HepG2 (cell line): Measurements from ENCODE around the gene CDC14B. TPM values are rescaled to one million over a fixed set of nuclear protein-coding genes. Genes with fewer than 3 reads are reported as not detected.
A peak's percentile ranks its signal among the peaks of the same experiment; 100 is the strongest.

Source experiments
- ATF1 ChIP-seq: IDR thresholded peaks from 2 replicates; pipeline ENCODE4 v1.6.1; 2016; ENCODE audit warnings: mild to moderate bottlenecking, control low read depth
- CEBPB ChIP-seq: IDR thresholded peaks from 2 replicates; pipeline ENCODE4 v1.6.1; 2011; ENCODE audit warnings: low read depth, low read length, improper control_type of control experiment, borderline replicate concordance
- EEA1 ChIP-seq: sonication (generic); formaldehyde crosslinking; IDR thresholded peaks from 2 replicates; pipeline ENCODE4 v1.5.1; 2020; ENCODE audit warnings: mild to moderate bottlenecking, missing genetic modification reagents, borderline replicate concordance
- HHEX ChIP-seq: IDR thresholded peaks from 2 replicates; pipeline ENCODE4 v1.6.1; 2016; ENCODE audit warnings: control low read depth
- HNF4A ChIP-seq: sonication (generic); formaldehyde crosslinking; IDR thresholded peaks from 2 replicates; pipeline ENCODE4 v1.4.0; 2020; ENCODE audit warnings: missing genetic modification reagents
- JUN ChIP-seq: sonication (generic); formaldehyde crosslinking; IDR thresholded peaks from 2 replicates; pipeline ENCODE4 v1.4.0; 2020; ENCODE audit warnings: mild to moderate bottlenecking, missing genetic modification reagents
- KAT7 ChIP-seq: IDR thresholded peaks from 2 replicates; pipeline ENCODE4 v1.6.1; 2018; ENCODE audit warnings: borderline replicate concordance, missing compliant biosample characterization
- MEF2D ChIP-seq: sonication (generic); formaldehyde crosslinking; IDR thresholded peaks from 2 replicates; pipeline ENCODE4 v1.5.1; 2020; ENCODE audit warnings: mild to moderate bottlenecking, missing genetic modification reagents
- MXD3 ChIP-seq: IDR thresholded peaks from 2 replicates; pipeline ENCODE4 v1.6.1; 2016; ENCODE audit warnings: mild to moderate bottlenecking, missing biosample characterization, missing genetic modification reagents
- NONO ChIP-seq, 2 experiments: fragments of 450-650 bp in 1 of 2; sonication (generic) in 1 of 2; formaldehyde crosslinking in 1 of 2; IDR thresholded peaks in 1 of 2; conservative IDR thresholded peaks in 1 of 2; 2 replicates each; pipeline versions ENCODE4 v1.6.1 to v1.8.0; 2017 to 2022; ENCODE audit warnings: mild to moderate bottlenecking in 1 of 2, missing genetic modification reagents in 1 of 2, moderate library complexity in 1 of 2
- NPAS2 ChIP-seq: sonication (generic); formaldehyde crosslinking; IDR thresholded peaks from 2 replicates; pipeline ENCODE4 v1.8.0; 2022; ENCODE audit warnings: mild to moderate bottlenecking, missing genetic modification reagents, borderline replicate concordance
- PITX1 ChIP-seq: sonication (generic); formaldehyde crosslinking; IDR thresholded peaks from 2 replicates; pipeline ENCODE4 v1.5.1; 2020; ENCODE audit warnings: mild to moderate bottlenecking, missing genetic modification reagents
- RBM39 ChIP-seq: fragments of 200-400 bp; formaldehyde crosslinking; IDR thresholded peaks from one replicate; pipeline ENCODE4 v1.6.1; 2018; ENCODE audit warnings: antibody characterized with exemption, mild to moderate bottlenecking, low read depth, low read length; ENCODE audit not compliant: poor library complexity, severe bottlenecking
- SUZ12 ChIP-seq: fragments of 150-350 bp; IDR thresholded peaks from 2 replicates; pipeline ENCODE4 v1.6.1; 2014; ENCODE audit warnings: low read depth, low read length
- ZBTB40 ChIP-seq, 2 experiments: fragments of 450-650 bp in 1 of 2; sonication (generic) in 1 of 2; formaldehyde crosslinking in 1 of 2; IDR thresholded peaks; 2 replicates each; pipeline versions ENCODE4 v1.6.1 to v1.8.0; 2016 to 2022; ENCODE audit warnings: antibody characterized with exemption in 1 of 2, mild to moderate bottlenecking in 1 of 2, missing genetic modification reagents in 1 of 2
- ZNF20 ChIP-seq: sonication (generic); formaldehyde crosslinking; IDR thresholded peaks from 2 replicates; pipeline ENCODE4 v1.4.0; 2020; ENCODE audit warnings: mild to moderate bottlenecking, moderate library complexity, missing genetic modification reagents
- ZNF451 ChIP-seq: sonication (generic); formaldehyde crosslinking; IDR thresholded peaks from 2 replicates; pipeline ENCODE4 v1.5.0; 2020; ENCODE audit warnings: mild to moderate bottlenecking, missing genetic modification reagents
- ZNF546 ChIP-seq: sonication (generic); formaldehyde crosslinking; conservative IDR thresholded peaks from 2 replicates; pipeline ENCODE4 v1.8.1; 2023; ENCODE audit warnings: mild to moderate bottlenecking, missing genetic modification reagents
- ZNF720 ChIP-seq: sonication (generic); formaldehyde crosslinking; IDR thresholded peaks from 2 replicates; pipeline ENCODE4 v1.4.0; 2020; ENCODE audit warnings: missing genetic modification reagents
- ZNF878 ChIP-seq: sonication (generic); formaldehyde crosslinking; IDR thresholded peaks from 2 replicates; pipeline ENCODE4 v1.8.1; 2023; ENCODE audit warnings: mild to moderate bottlenecking, missing genetic modification reagents, moderate library complexity
- polyA plus RNA-seq, 8 experiments: library from polyadenylated mRNA; depleted of rRNA in 3 of 8; stranded (reverse) in 7 of 8; unstranded in 1 of 8; fragments of >200 nt; fragmentation: Illumina TruSeq in 4 of 8; extraction: Trizol in 4 of 8; gene quantifications; 2 replicates each; pipeline versions ENCODE4 v1.2.1 to v1.2.3, GENCODE V29; 2011 to 2016; ENCODE audit warnings: low read depth in 4 of 8, missing spikeins in 1 of 8, mixed read lengths in 1 of 8; ENCODE audit not compliant: insufficient read depth in 1 of 8
- total RNA-seq, 5 experiments: library from RNA; depleted of rRNA; stranded (reverse); fragments of >200 nt; fragmentation: Illumina TruSeq; extraction: Trizol; gene quantifications; 2 replicates each; pipeline ENCODE4 v1.2.3, GENCODE V29; 2016; ENCODE audit warnings: low read depth in 1 of 5

CDC14B gene
- total and polyA plus RNA-seq, 2 of the 13 experiments (the other 11 are each of a cell fraction or from before 2014, with no cell fraction given), result 25.8 to 33.3 TPM

GRCh38 chr9:96566498-96567202, 53.0 kb downstream of the CDC14B start (continued):
- TF ChIP-seq ZBTB40 (IDR thresholded peaks at IDR 0.05) (no peak), ZBTB40 (CRISPR knock-in tag; IDR thresholded peaks at IDR 0.05) (no peak; the same call in 1 of the 2 replicates), RBM39 (no peak), CEBPB (no peak), HNF4A (CRISPR knock-in tag) (peak; percentile 94), JUN (CRISPR knock-in tag) (peak; percentile 7; the same call in 1 of the 2 replicates), MEF2D (CRISPR knock-in tag) (peak; percentile 54; the same call in 1 of the 2 replicates), ATF1 (CRISPR knock-in tag) (peak; percentile 40; the same call in 1 of the 2 replicates), ZNF20 (CRISPR knock-in tag) (no peak), KAT7 (CRISPR knock-in tag) (peak; percentile 90), PITX1 (CRISPR knock-in tag) (peak; percentile 92), ZNF546 (peak; percentile 71; the same call in 1 of the 2 replicates), NPAS2 (CRISPR knock-in tag) (no peak), ZNF878 (CRISPR knock-in tag) (peak; percentile 69; the same call in 1 of the 2 replicates), MXD3 (peak; percentile 40; the same call in 1 of the 2 replicates), ZNF720 (no peak), HHEX (CRISPR knock-in tag) (peak; percentile 33; the same call in 1 of the 2 replicates), SUZ12 (no peak), ZNF451 (CRISPR knock-in tag) (peak; percentile 38; the same call in 1 of the 2 replicates), EEA1 (CRISPR knock-in tag) (0 out of 2 replicates have a peak, but pooled peaks have one; percentile 56), NONO (IDR thresholded peaks at IDR 0.05) (no peak), NONO (CRISPR knock-in tag; conservative IDR thresholded peaks at IDR 0.05) (no peak; the same call in 1 of the 2 replicates)
